Dermis lymphatic vessel endothelial cell (primary cell): Measurements from ENCODE around the gene NPHS1. TPM values are rescaled to one million over a fixed set of nuclear protein-coding genes. Genes with fewer than 3 reads are reported as not detected.

Experiments used
- total RNA-seq: library from RNA; depleted of rRNA; stranded (reverse); fragments of >200 nt; gene quantifications from 2 replicates; pipeline ENCODE4 v1.2.1, GENCODE V29; 2014

The NPHS1 gene, protein sequence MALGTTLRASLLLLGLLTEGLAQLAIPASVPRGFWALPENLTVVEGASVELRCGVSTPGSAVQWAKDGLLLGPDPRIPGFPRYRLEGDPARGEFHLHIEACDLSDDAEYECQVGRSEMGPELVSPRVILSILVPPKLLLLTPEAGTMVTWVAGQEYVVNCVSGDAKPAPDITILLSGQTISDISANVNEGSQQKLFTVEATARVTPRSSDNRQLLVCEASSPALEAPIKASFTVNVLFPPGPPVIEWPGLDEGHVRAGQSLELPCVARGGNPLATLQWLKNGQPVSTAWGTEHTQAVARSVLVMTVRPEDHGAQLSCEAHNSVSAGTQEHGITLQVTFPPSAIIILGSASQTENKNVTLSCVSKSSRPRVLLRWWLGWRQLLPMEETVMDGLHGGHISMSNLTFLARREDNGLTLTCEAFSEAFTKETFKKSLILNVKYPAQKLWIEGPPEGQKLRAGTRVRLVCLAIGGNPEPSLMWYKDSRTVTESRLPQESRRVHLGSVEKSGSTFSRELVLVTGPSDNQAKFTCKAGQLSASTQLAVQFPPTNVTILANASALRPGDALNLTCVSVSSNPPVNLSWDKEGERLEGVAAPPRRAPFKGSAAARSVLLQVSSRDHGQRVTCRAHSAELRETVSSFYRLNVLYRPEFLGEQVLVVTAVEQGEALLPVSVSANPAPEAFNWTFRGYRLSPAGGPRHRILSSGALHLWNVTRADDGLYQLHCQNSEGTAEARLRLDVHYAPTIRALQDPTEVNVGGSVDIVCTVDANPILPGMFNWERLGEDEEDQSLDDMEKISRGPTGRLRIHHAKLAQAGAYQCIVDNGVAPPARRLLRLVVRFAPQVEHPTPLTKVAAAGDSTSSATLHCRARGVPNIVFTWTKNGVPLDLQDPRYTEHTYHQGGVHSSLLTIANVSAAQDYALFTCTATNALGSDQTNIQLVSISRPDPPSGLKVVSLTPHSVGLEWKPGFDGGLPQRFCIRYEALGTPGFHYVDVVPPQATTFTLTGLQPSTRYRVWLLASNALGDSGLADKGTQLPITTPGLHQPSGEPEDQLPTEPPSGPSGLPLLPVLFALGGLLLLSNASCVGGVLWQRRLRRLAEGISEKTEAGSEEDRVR (N-terminal part only)
- not detected in 2 replicates for total RNA-seq

DNA sequence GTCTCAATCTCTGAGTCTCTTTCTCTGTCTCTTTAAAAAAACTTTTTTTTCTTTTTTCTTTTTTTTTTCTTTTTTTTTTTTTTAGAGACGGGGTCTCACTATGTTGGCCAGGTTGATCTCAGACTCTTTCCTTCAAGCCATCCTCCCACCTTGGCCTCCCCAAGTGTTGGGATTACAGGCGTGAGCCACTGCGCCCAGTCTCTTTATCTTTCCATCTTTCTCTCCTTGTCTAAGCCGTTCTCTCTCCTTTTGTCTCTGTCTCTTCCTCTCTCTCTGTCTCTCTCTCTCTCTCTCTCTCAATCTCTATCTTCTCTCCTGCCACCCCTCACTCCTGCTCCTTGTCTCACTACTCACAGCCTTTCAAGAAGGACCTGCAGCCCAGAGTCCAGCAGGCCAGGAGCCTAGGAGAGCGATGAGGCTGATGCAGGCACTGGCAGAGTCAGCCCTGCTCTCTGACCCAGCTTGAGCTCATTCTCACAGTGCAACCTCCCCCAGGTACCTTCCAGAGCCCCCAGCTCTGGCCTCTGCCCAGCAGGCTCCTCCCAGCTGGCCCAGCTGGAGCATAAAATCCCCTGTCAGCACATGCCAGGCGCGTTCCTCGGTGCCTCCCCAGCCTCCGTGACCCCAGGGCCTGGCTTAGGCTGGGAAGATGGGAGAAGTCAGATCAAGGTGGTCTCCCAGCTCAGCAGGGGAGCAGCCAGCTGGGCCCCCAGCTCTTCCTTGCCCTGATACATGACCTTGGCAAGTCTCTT lies at the start of gene NPHS1:
NPHS1 (minus strand) TSS at position 476 of the 752 bp plus-strand sequence. CDS start 667 bp downstream, outside the sequence.

DNA sequence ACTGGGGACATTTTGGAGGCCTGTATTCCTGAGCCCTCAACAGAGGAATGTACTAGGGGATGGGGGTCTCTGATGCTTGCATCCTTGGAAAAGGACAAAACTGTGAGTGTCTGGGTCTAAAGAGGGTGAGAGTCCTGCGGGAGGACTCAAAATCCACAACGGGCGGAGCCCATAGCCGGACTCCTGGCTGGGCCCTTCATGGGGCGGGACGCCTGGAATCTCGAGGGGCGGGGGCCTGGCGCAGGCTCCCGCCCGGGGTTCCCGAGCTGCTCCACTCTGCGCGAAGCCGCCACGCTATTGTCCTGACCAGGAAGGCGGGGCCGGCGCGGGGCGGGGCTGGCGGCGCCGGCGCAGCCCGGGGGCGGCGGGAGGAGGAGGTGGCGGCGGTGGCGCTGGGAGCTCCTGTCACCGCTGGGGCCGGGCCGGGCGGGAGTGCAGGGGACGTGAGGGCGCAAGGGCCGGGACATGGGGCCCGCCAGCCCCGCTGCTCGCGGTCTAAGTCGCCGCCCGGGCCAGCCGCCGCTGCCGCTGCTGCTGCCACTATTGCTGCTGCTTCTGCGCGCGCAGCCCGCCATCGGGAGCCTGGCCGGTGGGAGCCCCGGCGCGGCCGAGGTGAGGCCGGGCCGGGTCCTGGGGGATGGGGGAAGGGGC lies 16.0 kb upstream of the NPHS1 start, which contains the start of gene APLP1:
APLP1 (plus strand) TSS at position 403 of the 651 bp plus-strand sequence; CDS start at position 466, 63 bp downstream.

DNA sequence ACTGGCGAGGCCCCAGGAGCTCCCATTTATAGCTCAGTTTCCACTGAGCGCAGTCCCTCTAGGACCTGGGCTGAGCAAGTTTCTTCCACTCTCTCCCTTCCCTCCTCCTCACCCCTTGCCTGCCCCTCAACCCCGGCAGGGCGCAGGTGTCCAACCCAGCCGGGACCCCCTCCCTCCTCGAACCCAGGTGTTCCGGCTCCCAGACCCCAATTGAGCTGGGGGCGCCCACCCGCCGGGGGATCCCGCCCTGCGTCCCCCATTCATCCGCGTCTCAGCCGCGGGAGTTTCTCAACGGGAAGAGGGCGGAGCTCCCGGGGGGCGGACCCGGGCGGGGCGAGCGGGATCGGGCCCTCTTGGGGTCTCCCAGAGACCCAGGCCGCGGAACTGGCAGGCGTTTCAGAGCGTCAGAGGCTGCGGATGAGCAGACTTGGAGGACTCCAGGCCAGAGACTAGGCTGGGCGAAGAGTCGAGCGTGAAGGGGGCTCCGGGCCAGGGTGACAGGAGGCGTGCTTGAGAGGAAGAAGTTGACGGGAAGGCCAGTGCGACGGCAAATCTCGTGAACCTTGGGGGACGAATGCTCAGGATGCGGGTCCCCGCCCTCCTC lies 4.3 kb upstream of the NPHS1 start, which contains the start of gene KIRREL2:
KIRREL2 (plus strand) TSS at position 366 of the 604 bp plus-strand sequence; CDS start at position 575, 209 bp downstream.

DNA sequence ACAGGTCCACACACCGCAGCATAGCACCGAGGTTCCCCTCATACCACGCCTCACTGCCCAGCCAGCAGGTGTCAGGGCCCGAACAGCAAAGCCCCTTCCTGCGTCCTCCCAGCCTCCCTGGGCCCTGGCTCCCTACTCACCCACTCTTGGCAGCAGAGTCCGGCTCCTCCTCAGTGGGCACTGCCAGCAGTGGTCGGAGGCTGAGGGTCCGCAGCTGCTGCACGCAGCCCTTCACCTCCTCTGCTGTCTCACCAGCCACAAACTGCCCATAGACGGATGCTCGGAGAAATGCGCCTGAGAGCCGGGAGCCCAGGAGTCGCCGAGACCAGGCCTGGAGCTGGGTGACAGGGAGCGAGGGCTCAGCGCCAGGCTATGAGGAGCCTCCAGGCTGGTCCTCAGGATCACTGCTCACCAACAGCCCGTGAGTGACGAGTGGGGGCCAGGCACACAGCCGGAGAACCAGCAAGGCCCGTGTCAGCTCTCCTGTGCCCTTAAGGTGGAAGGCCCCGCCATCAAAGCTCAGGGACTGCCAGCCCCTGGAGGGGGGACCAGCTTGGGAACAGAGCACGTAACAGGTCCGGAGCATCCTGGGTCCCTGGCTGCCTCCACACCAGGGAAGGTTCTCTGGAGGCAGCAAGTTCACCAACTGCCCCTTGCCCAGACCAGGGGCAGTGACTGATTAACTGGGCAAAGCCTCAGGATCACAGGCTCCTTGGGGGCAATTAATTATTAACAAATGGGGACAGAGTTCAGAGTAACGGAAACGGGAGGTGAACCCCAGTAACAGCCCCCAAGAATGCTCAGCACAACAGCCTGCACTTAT lies 39.9 kb downstream of the NPHS1 start, which contains the start of gene PRODH2:
PRODH2 (minus strand) TSS at position 626 of the 823 bp plus-strand sequence; CDS start at position 586, 40 bp downstream.

Other genes with a start within 250 kb of the NPHS1 start
- gene HAUS5, start 239.8 kb downstream of the NPHS1 start, total RNA-seq: 3.3 and 3.5 TPM in 2 replicates
- 26.0 and 28.3 TPM in 2 replicates for gene RBM42, start 223.5 kb downstream of the NPHS1 start, total RNA-seq
- 0.17 and 0.87 TPM in 2 replicates for gene ETV2, start 210.8 kb downstream of the NPHS1 start, total RNA-seq
- gene COX6B1, start 204.2 kb downstream of the NPHS1 start, total RNA-seq: 292 and 462 TPM in 2 replicates
- not detected in 2 replicates for gene UPK1A, start 186.0 kb downstream of the NPHS1 start, total RNA-seq
- gene ZBTB32, start 147.9 kb downstream of the NPHS1 start, total RNA-seq: not detected in 2 replicates
- gene KMT2B, start 134.5 kb downstream of the NPHS1 start, total RNA-seq: 4.2 and 4.3 TPM in 2 replicates
- gene IGFLR1, start 110.1 kb downstream of the NPHS1 start, total RNA-seq: 0.34 and 0.65 TPM in 2 replicates
- gene U2AF1L4, start 107.1 kb downstream of the NPHS1 start, total RNA-seq: 2.8 and 3.8 TPM in 2 replicates
- 17.0 and 19.9 TPM in 2 replicates for gene PSENEN, start 106.9 kb downstream of the NPHS1 start, total RNA-seq
- gene LIN37, start 103.9 kb downstream of the NPHS1 start, total RNA-seq: 4.0 and 4.3 TPM in 2 replicates
- 0.09 and 0.11 TPM in 2 replicates for gene HSPB6, start 95.5 kb downstream of the NPHS1 start, total RNA-seq
- 0.95 and 1.1 TPM in 2 replicates for gene PROSER3, start 94.3 kb downstream of the NPHS1 start, total RNA-seq
- 0.95 and 1.4 TPM in 2 replicates for gene ARHGAP33, start 76.9 kb downstream of the NPHS1 start, total RNA-seq
- gene PRODH2, start 39.7 kb downstream of the NPHS1 start, total RNA-seq: not detected in 2 replicates
- not detected in 2 replicates for gene KIRREL2, start 4.4 kb upstream of the NPHS1 start, total RNA-seq
- 0.98 and 1.8 TPM in 2 replicates for gene APLP1, start 16.1 kb upstream of the NPHS1 start, total RNA-seq
- gene NFKBID, start 48.0 kb upstream of the NPHS1 start, total RNA-seq: 2.9 and 3.1 TPM in 2 replicates
- 0.17 and 0.54 TPM in 2 replicates for gene HCST, start 50.0 kb upstream of the NPHS1 start, total RNA-seq
- gene TYROBP, start 55.8 kb upstream of the NPHS1 start, total RNA-seq: not detected in 2 replicates
- 1.2 and 1.7 TPM in 2 replicates for gene LRFN3, start 83.9 kb upstream of the NPHS1 start, total RNA-seq
- 10.6 and 11.6 TPM in 2 replicates for gene SDHAF1, start 142.7 kb upstream of the NPHS1 start, total RNA-seq
- gene SYNE4, start 156.3 kb upstream of the NPHS1 start, total RNA-seq: under 0.01 TPM in 1 of 2 replicates, not detected in the other
- 5.0 and 8.3 TPM in 2 replicates for gene ALKBH6, start 161.7 kb upstream of the NPHS1 start, total RNA-seq
- gene CLIP3, start 180.4 kb upstream of the NPHS1 start, total RNA-seq: 2.3 and 2.8 TPM in 2 replicates
- gene THAP8, start 201.8 kb upstream of the NPHS1 start, total RNA-seq: 0.60 and 1.7 TPM in 2 replicates
- gene WDR62, start 202.4 kb upstream of the NPHS1 start, total RNA-seq: 0.60 and 0.98 TPM in 2 replicates